Effector memory CD4-positive, alpha-beta T cell (primary cell): ENCODE data around the gene UBE2Q2.

Experiments
- DNase-seq, 3 donors: peaks; one replicate each; pipeline ENCODE4 v3.0.0-alpha.2; 2020
- H3K27ac ChIP-seq: 2 replicates; pipeline ENCODE4 v1.7.0; 2013; ENCODE audit warnings: mild to moderate bottlenecking, low read length, moderate library complexity; ENCODE audit not compliant: insufficient read depth, poor library complexity, severe bottlenecking
- H3K27me3 ChIP-seq: replicated peaks from 2 replicates; pipeline ENCODE4 v1.7.0; 2013; ENCODE audit warnings: mild to moderate bottlenecking, low read length; ENCODE audit not compliant: insufficient read depth, control insufficient read depth, poor library complexity, severe bottlenecking
- H3K36me3 ChIP-seq: 2 replicates; pipeline ENCODE4 v1.7.0; 2013; ENCODE audit warnings: mild to moderate bottlenecking, low read length, moderate library complexity; ENCODE audit not compliant: control insufficient read depth, insufficient read depth
- H3K4me1 ChIP-seq: 2 replicates; pipeline ENCODE4 v1.7.0; 2013; ENCODE audit warnings: low read length, mild to moderate bottlenecking; ENCODE audit not compliant: control insufficient read depth, insufficient read depth, poor library complexity, severe bottlenecking
- H3K4me3 ChIP-seq: 2 replicates; pipeline ENCODE4 v1.7.0; 2013; ENCODE audit warnings: low read length, low read depth, mild to moderate bottlenecking; ENCODE audit not compliant: insufficient read depth, poor library complexity, severe bottlenecking
- H3K9me3 ChIP-seq: 2 replicates; pipeline ENCODE4 v1.7.0; 2013; ENCODE audit warnings: mild to moderate bottlenecking, low read length, moderate library complexity; ENCODE audit not compliant: control insufficient read depth

UBE2Q2 gene

GRCh38 chr15:75823860-75824613 lies 19.2 kb upstream of the UBE2Q2 start:
- H3K27ac ChIP-seq, result no peak overlapping the region
- no peaks in the 10 kb centered on the region for H3K4me1 ChIP-seq
- DNase-seq, result no peak
- no peaks in the 10 kb centered on the region for H3K36me3 ChIP-seq
- no peaks in the 10 kb centered on the region for H3K27me3 ChIP-seq
- H3K4me3 ChIP-seq, result no peak overlapping the region
- H3K9me3 ChIP-seq, result no peaks in the 10 kb centered on the region

- Histone ChIP-seq H3K27me3 (no peaks in the 10 kb centered on the region), H3K4me3 (no peak overlapping the region)
- no peak for DNase-seq
Measured at GRCh38 chr15:75827691-75828090, 15.6 kb upstream of the UBE2Q2 start.

GRCh38 chr15:75828429-75828828 lies 14.8 kb upstream of the UBE2Q2 start:
- Histone ChIP-seq H3K4me3 (no peak overlapping the region), H3K9me3 (no peaks in the 10 kb centered on the region), H3K36me3 (no peaks in the 10 kb centered on the region), H3K4me1 (no peaks in the 10 kb centered on the region), H3K27me3 (no peaks in the 10 kb centered on the region), H3K27ac (no peak overlapping the region)
- no peak for DNase-seq

More at GRCh38 chr15:75827691-75828090, 15.6 kb upstream of the UBE2Q2 start:
- Histone ChIP-seq H3K36me3 (no peaks in the 10 kb centered on the region), H3K9me3 (no peaks in the 10 kb centered on the region), H3K27ac (no peak overlapping the region), H3K4me1 (no peaks in the 10 kb centered on the region)

GRCh38 chr15:75830910-75831805 lies 12.1 kb upstream of the UBE2Q2 start:
- no peak overlapping the region for H3K4me3 ChIP-seq
- no peak for DNase-seq
- no peaks in the 10 kb centered on the region for H3K9me3 ChIP-seq
- no peaks in the 10 kb centered on the region for H3K27me3 ChIP-seq
- H3K36me3 ChIP-seq, result no peaks in the 10 kb centered on the region
- no peaks in the 10 kb centered on the region for H3K4me1 ChIP-seq
- no peak overlapping the region for H3K27ac ChIP-seq

GRCh38 chr15:75831806-75832102 lies 11.5 kb upstream of the UBE2Q2 start:
- Histone ChIP-seq H3K9me3 (no peaks in the 10 kb centered on the region), H3K4me1 (no peaks in the 10 kb centered on the region)

GRCh38 chr15:75832114-75832513 lies 11.1 kb upstream of the UBE2Q2 start:
- Histone ChIP-seq H3K36me3 (no peaks in the 10 kb centered on the region), H3K9me3 (no peaks in the 10 kb centered on the region), H3K4me3 (no peak overlapping the region), H3K27ac (no peak overlapping the region), H3K4me1 (no peaks in the 10 kb centered on the region), H3K27me3 (no peaks in the 10 kb centered on the region)
- no peak for DNase-seq

More at GRCh38 chr15:75831806-75832102, 11.5 kb upstream of the UBE2Q2 start:
- Histone ChIP-seq H3K4me3 (no peak overlapping the region), H3K27ac (no peak overlapping the region), H3K27me3 (no peaks in the 10 kb centered on the region), H3K36me3 (no peaks in the 10 kb centered on the region)
- no peak for DNase-seq

GRCh38 chr15:75834021-75834420 lies 9.2 kb upstream of the UBE2Q2 start:
- Histone ChIP-seq H3K27ac (no peak overlapping the region), H3K36me3 (no peaks in the 10 kb centered on the region), H3K4me1 (no peaks in the 10 kb centered on the region), H3K27me3 (no peaks in the 10 kb centered on the region), H3K9me3 (no peaks in the 10 kb centered on the region), H3K4me3 (no peak overlapping the region)
- no peak for DNase-seq

GRCh38 chr15:75835990-75836958 lies 7.0 kb upstream of the UBE2Q2 start:
- Histone ChIP-seq H3K4me3 (no peak overlapping the region), H3K4me1 (no peaks in the 10 kb centered on the region), H3K27ac (no peak overlapping the region), H3K36me3 (no peaks in the 10 kb centered on the region), H3K9me3 (no peaks in the 10 kb centered on the region), H3K27me3 (no peaks in the 10 kb centered on the region)
- DNase-seq, result no peak

- H3K9me3 ChIP-seq, result no peaks in the 10 kb centered on the region
- no peaks in the 10 kb centered on the region for H3K4me1 ChIP-seq
- no peaks in the 10 kb centered on the region for H3K36me3 ChIP-seq
- H3K27ac ChIP-seq, result no peak overlapping the region
- peak; percentile 16 to 35 (median 19) for DNase-seq
- no peaks in the 10 kb centered on the region for H3K27me3 ChIP-seq
- H3K4me3 ChIP-seq, result no peak overlapping the region
Measured at GRCh38 chr15:75836959-75837334, 6.3 kb upstream of the UBE2Q2 start.
